NCI-H1092 (cell line): ENCODE results near the gene TNNI3K.

Experiments
- DNase-seq: peaks from one replicate; lab custom pipeline; 2025; lab: John Stamatoyannopoulos, UW

TNNI3K gene

GRCh38 chr1:74571493-74571800, 336.3 kb downstream of the TNNI3K start:
- no peak for DNase-seq

GRCh38 chr1:74571891-74572290, 336.7 kb downstream of the TNNI3K start:
- no peak for DNase-seq

DNA sequence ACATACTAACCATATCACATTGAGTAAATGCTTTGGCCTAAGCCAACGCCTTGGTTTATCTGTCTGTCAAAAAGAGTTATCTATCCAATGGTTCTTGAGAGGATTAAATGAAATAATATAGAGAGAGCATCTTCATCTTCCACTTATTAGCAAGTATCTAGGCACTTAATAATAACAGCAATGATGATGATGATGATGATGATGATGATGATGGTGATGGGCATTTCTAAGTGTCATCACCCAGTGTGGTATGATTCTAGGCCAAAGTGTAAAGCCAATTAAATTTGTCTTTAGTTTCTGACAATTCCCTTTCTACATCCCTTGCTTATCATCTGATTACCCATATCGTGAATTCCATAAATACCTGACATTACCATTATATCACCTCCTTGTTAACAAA, 342.9 kb downstream of the TNNI3K start:
- DNase-seq: no peak

DNA sequence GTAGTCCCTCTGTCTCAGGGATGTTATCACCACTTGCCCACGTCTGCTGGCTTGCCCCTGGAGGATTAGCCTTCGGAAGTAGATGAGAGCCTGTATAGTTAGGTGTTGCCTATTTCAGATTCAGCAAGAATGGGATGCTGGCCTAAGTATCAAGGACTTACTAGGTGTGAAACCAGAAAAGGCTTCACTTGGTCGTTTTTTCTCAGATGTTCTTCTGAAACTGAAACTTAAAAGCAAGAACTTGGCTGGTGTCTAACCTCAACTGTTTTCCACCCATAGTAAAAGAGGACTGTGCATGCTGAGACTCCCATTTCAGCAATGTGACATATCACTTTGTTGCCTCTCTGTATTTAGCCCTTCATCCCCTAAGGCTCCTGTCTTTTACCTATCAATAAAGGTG, 344.2 kb downstream of the TNNI3K start:
- no peak for DNase-seq

DNA sequence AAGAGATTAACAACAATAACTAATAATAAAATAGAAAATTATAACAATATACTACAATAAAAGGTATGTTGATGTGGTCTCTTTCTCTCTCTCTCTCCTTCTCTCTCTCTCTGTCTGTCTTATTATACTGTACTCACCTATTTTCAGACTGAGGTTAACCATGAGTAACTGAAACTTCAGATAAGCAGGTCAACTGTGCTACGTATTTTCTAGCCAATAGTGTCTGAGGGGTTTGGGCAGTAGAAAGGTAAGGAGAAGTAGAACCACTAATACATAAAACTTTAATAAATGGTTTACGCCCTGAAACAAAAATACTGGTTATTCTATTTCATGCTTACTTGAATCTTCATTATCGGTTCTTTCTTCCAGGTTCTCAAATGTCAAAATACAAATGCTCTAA, 348.2 kb downstream of the TNNI3K start:
- DNase-seq: no peak

GRCh38 chr1:74584185-74584584, 349.0 kb downstream of the TNNI3K start:
- DNase-seq: no peak

GRCh38 chr1:74586253-74586897, 351.2 kb downstream of the TNNI3K start:
- DNase-seq: no peak

DNA sequence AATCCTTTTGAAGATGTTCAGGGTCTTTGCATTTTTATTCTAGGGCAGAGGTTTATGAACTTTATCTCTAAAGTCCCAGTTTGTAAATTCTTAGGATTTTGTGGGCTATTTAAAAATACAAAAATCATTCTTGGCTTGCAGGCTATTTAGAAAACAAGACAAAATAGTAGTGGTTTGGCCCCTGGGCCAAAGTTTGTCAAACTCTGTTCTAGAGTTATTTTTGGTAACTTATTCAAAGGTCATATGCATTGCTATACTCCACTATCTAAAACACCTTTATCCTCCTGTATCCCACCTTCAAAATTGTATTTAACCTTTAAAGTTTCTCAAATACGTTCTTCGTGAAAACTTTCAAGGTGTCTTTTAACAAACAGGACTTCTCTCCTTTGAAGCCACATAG, 352.7 kb downstream of the TNNI3K start:
- no peak for DNase-seq

- DNase-seq: no peak
Measured at GRCh38 chr1:74590288-74590687, 355.1 kb downstream of the TNNI3K start.

GRCh38 chr1:74591949-74592348, 356.8 kb downstream of the TNNI3K start:
- DNase-seq: no peak

DNA sequence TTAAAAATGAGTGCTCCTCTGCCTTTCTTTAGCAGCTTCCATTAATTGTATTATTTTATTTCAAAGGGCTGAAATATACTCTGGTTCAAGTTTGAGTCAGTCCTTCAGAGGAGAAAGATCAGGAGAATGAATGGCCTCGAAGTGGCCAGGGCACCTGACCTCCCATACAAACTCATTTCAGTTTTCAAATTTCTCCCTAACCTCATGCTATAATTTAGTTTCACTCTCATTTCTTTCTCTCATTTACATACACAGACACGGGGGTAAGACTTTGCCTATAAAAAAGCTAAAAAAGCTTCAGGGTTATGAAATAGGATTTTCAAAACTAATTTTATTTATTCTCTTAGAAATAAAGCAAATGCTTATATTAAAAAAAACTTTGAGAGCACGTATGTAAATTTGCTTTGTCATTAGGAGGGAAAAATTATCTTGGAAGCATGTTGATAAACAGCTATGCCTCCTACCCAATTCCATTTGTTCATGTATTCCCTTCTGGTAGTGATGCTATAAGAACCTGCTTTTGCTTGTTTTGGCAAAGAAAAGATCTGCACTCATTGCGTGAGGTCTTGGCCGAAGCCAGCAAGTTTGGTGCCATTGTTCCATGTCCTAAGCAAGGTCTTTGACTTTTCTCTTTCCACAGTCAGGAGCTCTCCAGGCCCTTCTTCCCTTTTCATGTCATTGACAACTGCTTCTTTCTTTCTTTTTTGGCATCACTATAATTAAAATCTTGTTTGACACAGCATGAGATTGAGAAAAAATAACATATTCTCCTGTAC, 357.6 kb downstream of the TNNI3K start:
- DNase-seq: no peak
